Skin epidermis (tissue), 12 donors: ENCODE data around the gene AMIGO2.

Experiments used
- H3K27ac ChIP-seq, 21 experiments: fragments of 200-600 bp; sonication (generic) in 11 of 21; one replicate each; pipeline ENCODE4 v1.5.0; 2020; ENCODE audit warnings: mild to moderate bottlenecking in 3 of 21, inconsistent platforms in 2 of 21, moderate library complexity in 2 of 21
- H3K4me3 ChIP-seq, 7 experiments: fragments of 200-600 bp; sonication (generic) in 2 of 7; one replicate each; pipeline ENCODE4 v1.5.0; 2020; ENCODE audit warnings: inconsistent platforms in 2 of 7, mild to moderate bottlenecking in 2 of 7, moderate library complexity in 1 of 7

AMIGO2 gene

DNA sequence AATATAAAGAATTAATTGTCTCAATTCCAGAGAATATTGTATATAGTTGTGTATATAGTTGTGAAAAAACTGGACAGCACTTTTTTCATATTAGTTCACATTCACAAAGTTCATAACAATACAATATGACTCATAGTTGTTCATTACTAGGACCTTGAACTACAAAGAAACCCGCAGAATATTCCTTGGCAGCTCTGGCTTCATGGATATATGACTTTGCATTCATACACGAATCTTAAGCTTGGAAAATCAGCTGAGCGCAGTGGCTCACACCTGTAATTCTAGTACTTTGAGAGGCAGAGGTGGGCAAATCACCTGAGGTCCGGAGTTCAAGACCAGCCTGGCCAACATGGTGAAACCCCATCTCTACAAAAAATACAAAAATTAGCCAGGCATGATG lies 38.4 kb downstream of the AMIGO2 start:
- no peak overlapping the region for H3K4me3 ChIP-seq
- no peak overlapping the region for H3K27ac ChIP-seq

GRCh38 chr12:47039756-47040155 lies 40.0 kb downstream of the AMIGO2 start:
- H3K27ac ChIP-seq: no peak overlapping the region

DNA sequence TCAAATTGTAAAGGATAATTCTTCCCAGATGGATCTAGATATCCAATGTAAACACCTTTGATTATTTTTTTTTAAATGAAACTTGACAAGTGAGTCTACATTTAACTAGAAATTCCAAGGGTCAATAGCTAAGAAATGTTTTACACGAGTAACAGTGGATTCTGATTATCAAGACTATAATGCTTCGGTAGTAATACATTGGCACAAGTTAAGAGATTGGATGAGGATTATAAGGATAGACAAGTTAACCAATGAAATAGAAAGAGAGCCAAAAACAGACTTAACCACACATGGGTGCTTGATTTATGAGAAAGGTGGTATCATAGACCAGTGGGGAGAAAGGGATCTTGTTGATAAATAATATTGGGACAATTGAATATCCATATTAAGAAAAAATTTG lies 40.7 kb downstream of the AMIGO2 start:
- Histone ChIP-seq H3K4me3 (no peak overlapping the region), H3K27ac (no peak overlapping the region)

More at GRCh38 chr12:47039756-47040155, 40.0 kb downstream of the AMIGO2 start:
- H3K4me3 ChIP-seq: no peak overlapping the region

- Histone ChIP-seq H3K27ac (no peak overlapping the region), H3K4me3 (no peak overlapping the region)
These were observed 41.5 kb downstream of the AMIGO2 start for GRCh38 chr12:47038270-47038748.

DNA sequence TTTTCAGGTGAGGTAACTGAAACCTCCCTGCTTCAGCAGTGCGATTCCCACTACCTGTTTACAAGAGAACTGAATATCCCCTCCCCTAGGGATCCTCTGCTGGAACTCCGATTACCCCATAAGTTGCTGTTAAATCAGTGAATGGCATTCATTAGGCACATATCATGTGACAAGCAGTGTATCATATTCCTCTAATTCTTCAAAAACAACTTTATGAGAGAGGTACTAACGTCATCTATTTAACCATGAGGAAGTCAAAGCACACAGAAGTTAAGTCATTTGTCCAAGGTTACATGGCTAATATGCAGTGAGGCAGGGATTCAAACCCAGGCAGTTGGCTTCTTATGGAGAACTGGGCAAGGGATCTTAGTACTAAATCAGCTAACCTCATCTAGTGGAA lies 44.3 kb downstream of the AMIGO2 start:
- Histone ChIP-seq H3K27ac (no peak overlapping the region), H3K4me3 (no peak overlapping the region)

DNA sequence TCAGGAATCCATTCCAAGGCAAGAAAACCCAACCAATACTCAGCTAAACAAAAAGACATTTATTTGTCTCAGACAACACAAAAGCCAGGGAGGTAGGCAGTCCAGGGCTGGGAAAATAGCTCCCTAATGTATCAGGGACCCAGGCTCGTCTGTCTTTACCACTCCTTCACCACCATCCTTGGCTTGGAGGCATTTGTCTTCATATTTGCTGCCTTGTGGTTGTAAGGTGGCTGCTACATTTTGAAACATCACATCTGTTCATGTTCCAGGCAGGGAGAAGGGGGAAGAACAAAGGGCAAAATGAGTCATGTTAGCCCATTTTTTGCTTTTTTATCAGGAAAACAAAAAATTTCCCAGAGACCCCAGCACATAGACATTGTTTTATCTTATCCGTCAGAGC lies 45.1 kb downstream of the AMIGO2 start:
- Histone ChIP-seq H3K4me3 (no peak overlapping the region), H3K27ac (no peak overlapping the region)

DNA sequence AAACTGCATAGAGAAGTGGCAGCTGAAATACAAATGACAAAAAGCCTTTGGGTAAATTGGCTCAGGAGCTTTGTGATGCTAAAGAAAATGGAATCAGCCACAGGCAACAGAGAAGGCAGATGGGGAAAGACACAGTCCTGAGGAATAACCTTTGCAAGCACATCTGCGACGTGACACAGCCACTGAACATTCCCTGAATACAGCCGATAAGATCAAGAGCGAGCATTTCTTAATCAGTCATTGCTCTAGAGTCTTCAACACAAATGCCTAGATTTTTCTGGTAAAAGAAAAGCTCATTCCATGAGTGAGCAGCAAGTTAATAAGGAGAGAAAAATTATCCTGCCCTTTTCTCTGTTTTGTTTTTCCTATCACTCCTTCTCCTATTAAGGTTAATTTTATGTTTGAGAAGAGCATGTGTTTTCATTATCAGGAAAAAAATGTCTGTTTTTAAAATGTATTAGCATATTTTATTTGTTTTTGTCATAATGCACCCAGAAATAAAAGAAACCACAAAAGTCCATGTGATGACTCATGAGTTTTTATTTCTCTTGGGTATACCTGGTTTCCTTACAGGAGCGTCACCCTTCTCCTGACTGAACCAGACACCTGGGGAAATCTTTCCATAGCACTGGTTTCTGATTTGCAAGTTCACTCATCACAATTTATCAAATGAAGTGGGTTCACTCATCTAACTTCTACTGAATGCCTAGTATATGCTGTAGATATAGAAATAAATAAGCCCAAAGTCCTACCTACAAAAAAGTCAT lies 45.8 kb downstream of the AMIGO2 start:
- H3K27ac ChIP-seq: peak overlapping the region in 1 of 21 experiments; percentile 37
- no peak overlapping the region for H3K4me3 ChIP-seq

DNA sequence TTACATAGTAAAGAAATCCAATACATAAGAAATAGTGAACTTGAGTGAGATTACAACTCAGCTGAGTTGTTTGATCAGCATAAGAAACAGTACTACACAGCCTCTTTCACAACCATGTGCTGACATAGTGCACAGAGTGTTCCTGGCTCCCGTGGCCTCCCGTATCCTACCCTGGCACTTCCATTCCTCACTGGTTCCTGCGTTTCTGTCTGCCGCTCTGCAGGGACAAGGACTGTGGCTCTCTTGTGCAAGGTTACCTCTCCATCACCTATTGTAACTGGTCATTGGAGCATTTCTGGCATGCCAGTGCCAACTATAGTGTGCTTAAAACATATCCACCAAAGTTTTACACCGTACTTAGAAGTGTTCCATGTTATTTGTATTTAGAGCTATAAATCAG lies 46.7 kb downstream of the AMIGO2 start:
- Histone ChIP-seq H3K4me3 (no peak overlapping the region), H3K27ac (no peak overlapping the region)

- Histone ChIP-seq H3K4me3 (no peak overlapping the region), H3K27ac (no peak overlapping the region)
These were observed 47.1 kb downstream of the AMIGO2 start for GRCh38 chr12:47032644-47033043.

DNA sequence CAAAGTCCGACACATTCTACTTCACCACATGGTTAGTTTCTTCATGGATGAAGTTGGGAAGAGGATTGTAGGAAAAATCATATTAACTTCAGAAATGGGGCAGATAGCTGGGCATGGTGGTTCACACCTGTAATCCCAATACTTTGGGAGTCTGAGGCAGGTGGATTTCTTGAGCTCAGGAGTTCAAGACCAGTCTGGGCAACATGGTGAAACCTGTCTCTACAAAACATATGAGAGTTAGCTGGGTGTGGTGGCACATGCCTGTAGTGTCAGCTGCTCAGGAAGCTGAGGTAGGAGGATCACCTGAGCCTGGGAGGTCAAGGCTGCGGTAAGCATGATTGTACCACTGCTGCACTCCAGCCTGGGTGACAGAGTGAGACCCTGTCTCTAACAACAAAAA lies 49.9 kb downstream of the AMIGO2 start:
- no peak overlapping the region for H3K27ac ChIP-seq
- no peak overlapping the region for H3K4me3 ChIP-seq

- Histone ChIP-seq H3K27ac (no peak overlapping the region), H3K4me3 (no peak overlapping the region)
These were observed 50.6 kb downstream of the AMIGO2 start for GRCh38 chr12:47028981-47029708.

DNA sequence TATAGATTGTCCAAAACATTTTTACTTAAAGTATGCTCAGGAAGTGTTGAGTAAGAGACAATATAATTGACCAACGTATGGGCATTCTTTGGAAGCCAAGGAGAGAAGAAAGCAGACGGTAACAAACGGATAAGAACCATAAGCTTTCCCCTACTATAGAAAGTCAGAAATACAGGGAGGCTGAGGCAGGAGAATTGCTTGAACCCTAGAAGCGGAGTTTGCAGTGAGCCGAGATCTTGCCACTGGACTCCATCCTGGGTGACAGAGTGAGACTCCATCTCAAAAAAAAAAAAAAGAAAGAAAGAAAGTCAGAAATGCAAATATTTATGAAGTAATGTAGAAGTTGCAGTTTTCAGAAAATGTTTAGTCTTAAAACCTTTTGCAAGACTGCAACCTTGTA lies 51.6 kb downstream of the AMIGO2 start:
- Histone ChIP-seq H3K27ac (no peak overlapping the region), H3K4me3 (no peak overlapping the region)
